B cell (primary cell): ENCODE data around the gene HES5. TPM values are rescaled to one million over a fixed set of nuclear protein-coding genes. Genes with fewer than 3 reads are reported as not detected.

ENCODE experiments used
- ATAC-seq: fragments of 200-7000 bp; cut with Tn5 transposase; one replicate; pipeline ENCODE4 v1.10.0; 2021; ENCODE audit warnings: low read depth, mild to moderate bottlenecking, moderate number of reproducible peaks, moderate library complexity
- CTCF ChIA-PET: fragments of 350-600 bp; sonication (Branson Sonifier 250); formaldehyde crosslinking; loops from one replicate; lab custom pipeline; 2021; ENCODE audit warnings: antibody characterized with exemption, inconsistent platforms; lab: Charles Lee
- POLR2A ChIA-PET: fragments of 350-600 bp; sonication (Branson Sonifier 250); formaldehyde crosslinking; loops from one replicate; lab custom pipeline; 2021; ENCODE audit warnings: antibody characterized with exemption; lab: Charles Lee
- DNase-seq: peaks from one replicate; pipeline ENCODE4 v3.0.0; 2013
- H2AFZ ChIP-seq: 2 replicates; pipeline ENCODE4 v1.6.1; 2012; ENCODE audit warnings: mild to moderate bottlenecking, low read depth, low read length; ENCODE audit not compliant: insufficient read depth, poor library complexity, severe bottlenecking
- H3K27ac ChIP-seq, 2 donors: 1 replicate in 1 of 2; 2 replicates in 1 of 2; pipeline ENCODE4 v1.5.1; 2012 to 2013; ENCODE audit warnings: low read length in 2 of 2, mild to moderate bottlenecking in 2 of 2, moderate library complexity in 1 of 2
- H3K27me3 ChIP-seq, 4 experiments: fragments of 200-600 bp in 1 of 4; sonication (generic) in 1 of 4; replicated peaks in 1 of 4; 1 replicate in 2 of 4; 2 replicates in 2 of 4; pipeline versions ENCODE4 v1.6.1 to v1.7.0; 2013 to 2016; ENCODE audit warnings: low read length in 3 of 4, mild to moderate bottlenecking in 2 of 4, mixed read lengths in 1 of 4, moderate library complexity in 1 of 4; ENCODE audit not compliant: insufficient read depth in 4 of 4, control insufficient read depth in 3 of 4; ENCODE audit errors: control extremely low read depth in 1 of 4
- H3K36me3 ChIP-seq, 2 experiments: replicated peaks in 1 of 2; 1 replicate in 1 of 2; 2 replicates in 1 of 2; pipeline versions ENCODE4 v1.6.1 to v1.7.1; 2013; ENCODE audit warnings: low read length in 1 of 2; ENCODE audit not compliant: insufficient read depth in 2 of 2, control insufficient read depth in 1 of 2; ENCODE audit errors: control extremely low read depth in 1 of 2, extremely low read depth in 1 of 2
- H3K4me1 ChIP-seq, 2 donors: fragments of 200-600 bp in 1 of 2; sonication (generic) in 1 of 2; 1 replicate in 1 of 2; 2 replicates in 1 of 2; pipeline versions ENCODE4 v1.5.1 to v1.6.1; 2013 to 2017; ENCODE audit warnings: low read length in 2 of 2; ENCODE audit not compliant: control insufficient read depth in 2 of 2, insufficient read depth in 2 of 2
- H3K4me2 ChIP-seq: replicated peaks from 2 replicates; pipeline ENCODE3; 2012; ENCODE audit warnings: mild to moderate bottlenecking, low read depth, low read length; ENCODE audit not compliant: poor library complexity, severe bottlenecking
- H3K4me3 ChIP-seq, 5 experiments: fragments of 200-600 bp in 1 of 5; sonication (generic) in 1 of 5; 1 replicate in 3 of 5; 2 replicates in 2 of 5; pipeline versions ENCODE4 v1.5.1 to v1.7.0; 2011 to 2016; ENCODE audit warnings: low read length in 4 of 5, mild to moderate bottlenecking in 4 of 5, low read depth in 2 of 5, control low read depth in 1 of 5, moderate library complexity in 1 of 5; ENCODE audit not compliant: insufficient read depth in 1 of 5; ENCODE audit errors: control extremely low read depth in 1 of 5, extremely low read depth in 1 of 5
- H3K79me2 ChIP-seq: fragments of 200-600 bp; sonication (generic); one replicate; pipeline ENCODE4 v1.6.0; 2016; ENCODE audit warnings: low read length; ENCODE audit not compliant: control insufficient read depth, insufficient read depth
- H3K9ac ChIP-seq: fragments of 200-600 bp; sonication (generic); 2 replicates; pipeline ENCODE4 v1.6.1; 2017; ENCODE audit warnings: mild to moderate bottlenecking, low read length, moderate library complexity
- H3K9me3 ChIP-seq, 3 donors: one replicate each; pipeline versions ENCODE4 v1.6.1 to v1.7.1; 2013; ENCODE audit warnings: low read length in 2 of 3; ENCODE audit not compliant: control insufficient read depth in 2 of 3, insufficient read depth in 1 of 3; ENCODE audit errors: control extremely low read depth in 1 of 3
- H4K20me1 ChIP-seq: 2 replicates; pipeline ENCODE4 v1.6.0; 2012; ENCODE audit warnings: mild to moderate bottlenecking, low read length; ENCODE audit not compliant: insufficient read depth, control insufficient read depth, poor library complexity, severe bottlenecking
- H3K27ac Mint-ChIP-seq: one replicate; pipeline ENCODE4 v1.8.0; 2021; ENCODE audit warnings: mixed read lengths
- H3K27me3 Mint-ChIP-seq: one replicate; pipeline ENCODE4 v1.8.0; 2021; ENCODE audit warnings: mixed read lengths
- H3K4me1 Mint-ChIP-seq: one replicate; pipeline ENCODE4 v1.8.0; 2021; ENCODE audit warnings: mixed read lengths
- H3K4me3 Mint-ChIP-seq: one replicate; pipeline ENCODE4 v1.8.0; 2021; ENCODE audit warnings: mixed read lengths
- H3K9me3 Mint-ChIP-seq: one replicate; pipeline ENCODE4 v1.8.0; 2022; ENCODE audit warnings: mixed read lengths; ENCODE audit not compliant: insufficient read depth
- EZH2 ChIP-seq: IDR thresholded peaks from 2 replicates; pipeline ENCODE4 v1.6.1; 2012; ENCODE audit warnings: borderline replicate concordance, low read depth, mild to moderate bottlenecking, moderate library complexity, low read length; ENCODE audit not compliant: insufficient read depth, poor library complexity, severe bottlenecking
- WGBS: methylation state at CpG from one replicate; pipeline ENCODE4 v1.1.5; 2013; ENCODE audit warnings: missing lambda C conversion rate; ENCODE audit not compliant: insufficient coverage; 5-methylcytosine and 5-hydroxymethylcytosine counted together
- intact Hi-C: fragments of 100-400 bp; cut with micrococcal nuclease; formaldehyde crosslinking; loops from one replicate; pipeline ENCODE4 v1.10.0; 2022
- polyA plus RNA-seq: library from polyadenylated mRNA; depleted of rRNA; stranded (reverse); fragments of >200 nt; gene quantifications from 2 replicates; pipeline ENCODE4 v1.2.3, GENCODE V29; 2012
- total RNA-seq, 2 donors: library from RNA; stranded (reverse); fragments of 120-200 nt in 1 of 2; gene quantifications; 1 replicate in 1 of 2; 2 replicates in 1 of 2; pipeline versions ENCODE4 v1.2.3 to v1.2.4, GENCODE V29; 2013 to 2022
- TF ChIP-seq, protein P1 (sequence below): fragments of 200-600 bp; IDR thresholded peaks from one replicate; pipeline ENCODE4 v1.8.0; 2022; ENCODE audit warnings: antibody characterized with exemption, mild to moderate bottlenecking

Gene HES5
- total and polyA plus RNA-seq, 2 donors (not counting 1 experiment from before 2014, with no cell fraction given) = not detected

DNA sequence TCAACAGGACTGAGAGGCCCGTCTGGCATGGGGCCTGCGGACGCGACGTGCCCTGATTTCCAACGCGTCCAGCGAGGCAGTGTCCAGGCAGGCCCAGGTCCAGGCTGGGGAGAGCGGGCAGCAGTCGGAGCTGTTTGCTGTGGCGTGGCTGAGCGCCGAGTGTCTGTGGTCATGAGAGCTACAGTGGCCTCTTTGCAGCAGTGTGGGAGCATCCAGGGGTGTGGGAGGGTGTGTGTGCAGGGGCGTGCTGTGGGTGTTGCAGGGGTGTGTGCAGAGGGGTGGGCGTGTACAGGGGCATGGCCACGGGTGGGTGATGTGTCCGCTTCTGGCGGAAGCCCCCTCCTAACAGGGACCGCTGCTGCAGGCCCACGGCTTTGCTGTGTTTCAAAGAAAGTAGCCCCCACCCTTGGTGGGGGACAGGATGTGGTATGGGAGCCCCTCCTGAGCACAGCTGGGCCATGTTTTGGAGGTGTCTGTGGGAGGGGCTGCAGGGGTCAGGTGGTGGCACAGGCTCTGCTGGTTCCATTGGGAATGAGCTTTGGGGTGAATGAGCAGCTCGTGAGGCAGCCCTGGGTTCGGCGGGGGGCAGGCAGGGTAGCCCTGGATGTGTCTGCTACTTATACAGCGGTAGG lies 36.3 kb downstream of the HES5 start:
- CTCF ChIA-PET = interaction anchor here (0.5 kb wide), 1 partner anchor 268 kb away, joined by 3 read pairs; no protein-coding TSS in a partner anchor
- peaks cover 50% of the 10 kb centered on the region for H3K4me1 Mint-ChIP-seq
- no peak for DNase-seq

GRCh38 chr1:2493218-2493617 lies 36.8 kb downstream of the HES5 start:
- TF ChIP-seq, protein P1, sequence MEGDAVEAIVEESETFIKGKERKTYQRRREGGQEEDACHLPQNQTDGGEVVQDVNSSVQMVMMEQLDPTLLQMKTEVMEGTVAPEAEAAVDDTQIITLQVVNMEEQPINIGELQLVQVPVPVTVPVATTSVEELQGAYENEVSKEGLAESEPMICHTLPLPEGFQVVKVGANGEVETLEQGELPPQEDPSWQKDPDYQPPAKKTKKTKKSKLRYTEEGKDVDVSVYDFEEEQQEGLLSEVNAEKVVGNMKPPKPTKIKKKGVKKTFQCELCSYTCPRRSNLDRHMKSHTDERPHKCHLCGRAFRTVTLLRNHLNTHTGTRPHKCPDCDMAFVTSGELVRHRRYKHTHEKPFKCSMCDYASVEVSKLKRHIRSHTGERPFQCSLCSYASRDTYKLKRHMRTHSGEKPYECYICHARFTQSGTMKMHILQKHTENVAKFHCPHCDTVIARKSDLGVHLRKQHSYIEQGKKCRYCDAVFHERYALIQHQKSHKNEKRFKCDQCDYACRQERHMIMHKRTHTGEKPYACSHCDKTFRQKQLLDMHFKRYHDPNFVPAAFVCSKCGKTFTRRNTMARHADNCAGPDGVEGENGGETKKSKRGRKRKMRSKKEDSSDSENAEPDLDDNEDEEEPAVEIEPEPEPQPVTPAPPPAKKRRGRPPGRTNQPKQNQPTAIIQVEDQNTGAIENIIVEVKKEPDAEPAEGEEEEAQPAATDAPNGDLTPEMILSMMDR = no peak
- TF ChIP-seq EZH2 = no peak
- no peaks in the 10 kb centered on the region for H3K27me3 Mint-ChIP-seq
- 82% methylated on average over 16 of the region's 19 CpGs for WGBS
- Histone ChIP-seq H4K20me1 (no peaks in the 10 kb centered on the region), H3K27ac (no peak overlapping the region), H3K79me2 (no peaks in the 10 kb centered on the region), H3K4me1 (peaks cover 51 to 55% of the 10 kb centered on the region in 2 donors), H3K36me3 (no peaks in the 10 kb centered on the region), H2AFZ (no peak overlapping the region), H3K27me3 (no peaks in the 10 kb centered on the region), H3K4me2 (peak overlapping the region; percentile 81), H3K4me3 (no peak overlapping the region), H3K9me3 (peaks cover 0 to 19% (median 11%) of the 10 kb centered on the region in 3 donors), H3K9ac (no peak overlapping the region)
- peaks cover 49% of the 10 kb centered on the region for H3K4me1 Mint-ChIP-seq
- H3K9me3 Mint-ChIP-seq = no peaks in the 10 kb centered on the region
- intact Hi-C loops = no loop called here
- ChIA-PET CTCF (interaction anchor here (0.5 kb wide), 1 partner anchor 267 kb away, joined by 3 read pairs; no protein-coding TSS in a partner anchor), POLR2A (no interaction called here)
- peak overlapping the region; percentile 63 for H3K27ac Mint-ChIP-seq
- ATAC-seq (no peak), DNase-seq (no peak)
- H3K4me3 Mint-ChIP-seq = no peak overlapping the region

More for the DNA sequence above, 36.3 kb downstream of the HES5 start:
- no peak overlapping the region for H3K4me3 ChIP-seq
- peak overlapping the region; percentile 81 for H3K4me2 ChIP-seq
- H3K79me2 ChIP-seq = no peaks in the 10 kb centered on the region
- H3K36me3 ChIP-seq = no peaks in the 10 kb centered on the region
- WGBS = 65% methylated on average over 20 of the region's 24 CpGs
- H3K27me3 ChIP-seq = no peaks in the 10 kb centered on the region
- POLR2A ChIA-PET = no interaction called here
- peaks cover 0 to 13% (median 5%) of the 10 kb centered on the region in 3 donors for H3K9me3 ChIP-seq
- intact Hi-C loops = no loop called here
- ATAC-seq = no peak
- Mint-ChIP-seq H3K27ac (peak overlapping the region; percentile 67), H3K9me3 (no peaks in the 10 kb centered on the region), H3K27me3 (no peaks in the 10 kb centered on the region), H3K4me3 (peak overlapping the region; percentile 51)
- H4K20me1 ChIP-seq = no peaks in the 10 kb centered on the region
- H3K9ac ChIP-seq = no peak overlapping the region
- no peak overlapping the region for H2AFZ ChIP-seq
- TF ChIP-seq EZH2 = no peak
- TF ChIP-seq, protein P1 = no peak
- no peak overlapping the region for H3K27ac ChIP-seq
- peaks cover 57 to 61% of the 10 kb centered on the region in 2 donors for H3K4me1 ChIP-seq
